Suprapubic skin (tissue), 4 donors: ENCODE measurements around the gene SLC38A9. TPM values are rescaled to one million over a fixed set of nuclear protein-coding genes. Genes with fewer than 3 reads are reported as not detected.

ENCODE experiments used
- DNase-seq, 2 donors: peaks; one replicate each; pipeline ENCODE4 v3.0.0-alpha.2; 2019; ENCODE audit warnings: low spot score in 2 of 2
- H3K27ac ChIP-seq: fragments of 200-600 bp; sonication (generic); one replicate; pipeline ENCODE4 v1.5.1; 2019
- H3K27me3 ChIP-seq: fragments of 200-600 bp; sonication (generic); one replicate; pipeline ENCODE4 v1.5.1; 2019
- H3K36me3 ChIP-seq: fragments of 200-600 bp; sonication (generic); one replicate; pipeline ENCODE4 v1.5.1; 2019
- H3K4me1 ChIP-seq: fragments of 200-600 bp; sonication (generic); one replicate; pipeline ENCODE4 v1.5.1; 2019
- H3K4me3 ChIP-seq: fragments of 200-600 bp; sonication (generic); one replicate; pipeline ENCODE4 v1.5.1; 2019; ENCODE audit warnings: mild to moderate bottlenecking
- H3K9me3 ChIP-seq: fragments of 200-600 bp; sonication (generic); one replicate; pipeline ENCODE4 v1.5.1; 2019
- EP300 ChIP-seq: sonication (generic); formaldehyde crosslinking; IDR thresholded peaks from one replicate; pipeline ENCODE4 v1.6.1; 2017; ENCODE audit warnings: antibody characterized with exemption
- POLR2A ChIP-seq, 2 donors: fragments of 450-650 bp; IDR thresholded peaks; one replicate each; pipeline ENCODE4 v1.6.1; 2017; ENCODE audit warnings: antibody characterized with exemption in 2 of 2, mild to moderate bottlenecking in 2 of 2, moderate library complexity in 2 of 2
- POLR2AphosphoS5 ChIP-seq, 3 donors: sonication (generic); formaldehyde crosslinking; IDR thresholded peaks; one replicate each; pipeline ENCODE4 v1.6.1; 2017; ENCODE audit warnings: antibody characterized with exemption in 3 of 3
- WGBS: methylation state at CpG from one replicate; pipeline ENCODE4 v1.1.5; 2018; 5-methylcytosine and 5-hydroxymethylcytosine counted together
- total RNA-seq, 4 donors: library from RNA; depleted of rRNA; stranded (reverse); fragments of >200 nt; gene quantifications; one replicate each; pipeline ENCODE4 v1.1.0, GENCODE V29; 2016
- TF ChIP-seq, protein P1 (sequence below), 2 donors: fragments of 200-600 bp in 1 of 2; fragments of 450-650 bp in 1 of 2; sonication (generic) in 1 of 2; IDR thresholded peaks; one replicate each; pipeline ENCODE4 v1.5.1; 2016 to 2019; ENCODE audit warnings: antibody characterized with exemption in 2 of 2, mild to moderate bottlenecking in 1 of 2, moderate library complexity in 1 of 2

The SLC38A9 gene
- total RNA-seq, 4 donors from 2014 or later = 13.9 to 52.6 (median 19.7) TPM

DNA sequence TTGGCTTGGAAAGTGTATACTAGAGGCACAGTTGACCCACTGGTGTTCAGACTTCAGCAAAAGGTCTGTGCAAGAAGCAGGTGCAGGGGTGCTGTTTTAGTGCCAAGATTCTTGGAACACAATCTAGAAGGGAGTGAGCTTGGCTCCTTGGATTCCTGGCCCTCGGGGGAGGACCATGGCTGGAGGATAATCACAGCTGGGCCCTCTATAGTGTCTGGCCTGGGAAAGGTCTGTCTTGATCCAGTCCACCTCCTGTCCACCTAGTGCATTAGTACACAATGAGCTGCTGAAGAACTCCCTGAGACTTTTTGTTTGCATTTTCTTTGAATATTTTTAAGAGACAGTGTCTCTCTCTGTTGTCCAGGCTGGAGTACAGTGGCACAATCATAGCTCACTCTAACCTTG, 126.9 kb downstream of the SLC38A9 start:
- Histone ChIP-seq H3K36me3 (no peaks in the 10 kb centered on the region), H3K27ac (no peak overlapping the region), H3K4me1 (no peaks in the 10 kb centered on the region), H3K9me3 (no peaks in the 10 kb centered on the region), H3K4me3 (no peak overlapping the region), H3K27me3 (no peaks in the 10 kb centered on the region)
- no CpG with 5 or more reads among the region's 1 CpG for WGBS
- no peak for DNase-seq
- TF ChIP-seq POLR2AphosphoS5 (IDR thresholded peaks at IDR 0.05) (no peak), POLR2A (IDR thresholded peaks at IDR 0.05) (no peak), EP300 (no peak)
- TF ChIP-seq, protein P1, sequence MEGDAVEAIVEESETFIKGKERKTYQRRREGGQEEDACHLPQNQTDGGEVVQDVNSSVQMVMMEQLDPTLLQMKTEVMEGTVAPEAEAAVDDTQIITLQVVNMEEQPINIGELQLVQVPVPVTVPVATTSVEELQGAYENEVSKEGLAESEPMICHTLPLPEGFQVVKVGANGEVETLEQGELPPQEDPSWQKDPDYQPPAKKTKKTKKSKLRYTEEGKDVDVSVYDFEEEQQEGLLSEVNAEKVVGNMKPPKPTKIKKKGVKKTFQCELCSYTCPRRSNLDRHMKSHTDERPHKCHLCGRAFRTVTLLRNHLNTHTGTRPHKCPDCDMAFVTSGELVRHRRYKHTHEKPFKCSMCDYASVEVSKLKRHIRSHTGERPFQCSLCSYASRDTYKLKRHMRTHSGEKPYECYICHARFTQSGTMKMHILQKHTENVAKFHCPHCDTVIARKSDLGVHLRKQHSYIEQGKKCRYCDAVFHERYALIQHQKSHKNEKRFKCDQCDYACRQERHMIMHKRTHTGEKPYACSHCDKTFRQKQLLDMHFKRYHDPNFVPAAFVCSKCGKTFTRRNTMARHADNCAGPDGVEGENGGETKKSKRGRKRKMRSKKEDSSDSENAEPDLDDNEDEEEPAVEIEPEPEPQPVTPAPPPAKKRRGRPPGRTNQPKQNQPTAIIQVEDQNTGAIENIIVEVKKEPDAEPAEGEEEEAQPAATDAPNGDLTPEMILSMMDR (IDR thresholded peaks at IDR 0.05) = no peak

DNA sequence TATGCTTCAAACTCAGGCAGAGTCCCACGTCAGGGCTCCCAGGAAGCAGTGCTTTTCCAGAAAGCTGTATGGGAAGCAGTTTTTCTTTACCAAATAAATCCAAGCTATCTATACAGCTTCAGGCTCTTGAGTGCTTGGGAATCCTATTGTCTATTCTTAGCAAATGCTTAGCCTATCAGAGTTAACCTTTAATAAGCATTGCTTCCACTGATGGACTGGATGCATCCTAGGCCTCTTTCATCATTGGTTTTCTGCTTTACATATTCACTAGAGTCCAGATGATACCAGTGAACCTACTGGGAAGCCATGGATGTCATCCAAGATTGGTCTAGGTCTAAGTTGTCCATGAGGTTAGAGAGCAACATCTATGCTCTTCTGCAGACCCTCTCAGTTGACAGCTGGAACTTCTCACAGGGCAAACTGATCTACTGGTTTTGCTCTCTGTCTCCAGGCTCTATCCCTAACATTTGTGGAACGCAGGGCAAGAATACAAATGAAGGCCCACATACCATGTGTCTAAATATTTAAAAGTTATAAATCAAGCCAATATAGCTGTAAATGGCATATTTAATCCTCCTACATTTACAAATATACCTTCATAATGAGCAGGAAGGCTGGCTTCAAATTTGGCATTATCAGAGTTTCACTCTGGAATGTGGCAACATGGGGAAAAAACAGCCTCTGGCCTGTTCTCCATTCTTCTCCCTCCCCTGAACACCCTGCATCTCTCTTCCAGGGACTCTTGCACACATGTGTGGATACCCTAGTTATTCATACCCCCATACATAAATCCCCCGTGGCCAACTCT, 127.5 kb downstream of the SLC38A9 start:
- TF ChIP-seq, protein P1 (IDR thresholded peaks at IDR 0.05) = no peak
- TF ChIP-seq POLR2AphosphoS5 (IDR thresholded peaks at IDR 0.05) (no peak), EP300 (no peak), POLR2A (IDR thresholded peaks at IDR 0.05) (no peak)
- no peak overlapping the region for H3K27ac ChIP-seq

DNA sequence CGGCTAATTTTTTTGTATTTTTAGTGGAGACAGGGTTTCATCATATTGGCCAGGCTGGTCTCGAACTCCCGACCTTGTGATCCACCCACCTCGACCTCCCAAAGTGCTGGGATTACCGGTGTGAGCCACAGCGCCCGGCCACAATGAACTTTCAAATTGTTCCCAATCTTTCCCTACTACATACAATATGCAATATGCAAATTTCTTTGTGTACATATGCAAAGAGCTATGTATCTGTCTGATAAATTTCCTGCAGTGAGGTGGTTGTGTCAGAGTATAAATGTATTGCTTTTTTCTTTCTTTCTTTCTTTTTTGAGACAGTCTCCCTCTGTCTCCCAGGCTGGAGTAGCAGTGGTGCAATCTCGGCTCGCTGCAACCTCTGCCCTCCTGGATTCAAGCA, 128.5 kb downstream of the SLC38A9 start:
- no peak for TF ChIP-seq POLR2AphosphoS5 (IDR thresholded peaks at IDR 0.05)
- TF ChIP-seq EP300 = no peak
- TF ChIP-seq, protein P1 (IDR thresholded peaks at IDR 0.05) = no peak
- no peak for TF ChIP-seq POLR2A (IDR thresholded peaks at IDR 0.05)
- no peak for DNase-seq
- no peaks in the 10 kb centered on the region for H3K27me3 ChIP-seq
- no peaks in the 10 kb centered on the region for H3K36me3 ChIP-seq
- no peak overlapping the region for H3K4me3 ChIP-seq
- H3K9me3 ChIP-seq = no peaks in the 10 kb centered on the region
- H3K4me1 ChIP-seq = no peaks in the 10 kb centered on the region
- no peak overlapping the region for H3K27ac ChIP-seq
- WGBS = 93% methylated on average over 9 of the region's 9 CpGs

More for the DNA sequence above, 127.5 kb downstream of the SLC38A9 start:
- 75% methylated on average over 3 of the region's 3 CpGs for WGBS
- no peak overlapping the region for H3K4me3 ChIP-seq
- H3K4me1 ChIP-seq = no peaks in the 10 kb centered on the region
- no peaks in the 10 kb centered on the region for H3K9me3 ChIP-seq
- no peak for DNase-seq
- H3K36me3 ChIP-seq = no peaks in the 10 kb centered on the region
- H3K27me3 ChIP-seq = no peaks in the 10 kb centered on the region

DNA sequence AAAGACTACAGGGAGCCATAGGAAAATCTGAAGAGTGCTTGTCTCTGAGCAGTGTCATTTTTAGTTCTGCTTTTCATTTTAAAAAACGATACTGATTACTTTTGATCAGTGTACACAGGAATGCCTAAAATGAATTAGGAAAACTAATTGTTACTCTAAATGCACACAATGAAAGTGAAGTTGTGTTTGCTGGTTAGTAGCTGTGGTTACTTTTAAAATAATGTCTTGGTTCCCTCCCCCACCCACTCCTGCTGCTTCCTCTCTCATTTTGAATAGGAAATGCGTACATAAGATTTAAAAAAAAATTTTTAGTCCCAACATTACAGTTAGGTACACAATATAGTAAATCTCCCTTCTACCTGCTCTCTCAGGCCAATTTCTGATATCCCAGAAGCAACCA, 129.9 kb downstream of the SLC38A9 start:
- TF ChIP-seq POLR2AphosphoS5 (IDR thresholded peaks at IDR 0.05) (no peak), EP300 (no peak), POLR2A (IDR thresholded peaks at IDR 0.05) (no peak)
- TF ChIP-seq, protein P1 (IDR thresholded peaks at IDR 0.05) = no peak
- Histone ChIP-seq H3K4me3 (no peak overlapping the region), H3K27ac (no peak overlapping the region), H3K27me3 (no peaks in the 10 kb centered on the region), H3K36me3 (no peaks in the 10 kb centered on the region), H3K9me3 (no peaks in the 10 kb centered on the region), H3K4me1 (peaks cover 4% of the 10 kb centered on the region)
- 51% methylated on average over 2 of the region's 2 CpGs for WGBS
- no peak for DNase-seq

DNA sequence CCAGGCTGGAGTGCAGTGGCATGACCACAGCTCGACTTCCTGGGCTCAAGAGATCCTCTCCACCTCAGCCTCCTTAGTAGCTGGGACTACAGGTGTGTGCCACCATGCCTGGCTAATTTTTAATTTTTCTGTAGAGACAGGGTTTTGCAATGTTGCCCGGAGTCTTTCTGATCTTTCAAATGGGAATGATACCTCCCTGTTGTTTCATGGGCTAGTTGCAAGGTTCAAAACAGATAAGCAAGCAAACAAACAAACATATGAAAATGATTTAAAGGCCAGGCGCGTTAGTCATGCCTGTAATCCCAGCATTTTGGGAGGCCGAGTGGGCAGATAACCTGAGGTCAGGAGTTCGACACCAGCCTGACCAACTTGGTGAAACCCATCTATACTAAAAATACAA, 132.1 kb downstream of the SLC38A9 start:
- 94% methylated on average over 6 of the region's 6 CpGs for WGBS
- peaks cover 13% of the 10 kb centered on the region for H3K4me1 ChIP-seq

More for the DNA sequence above, 132.1 kb downstream of the SLC38A9 start:
- H3K36me3 ChIP-seq = no peaks in the 10 kb centered on the region
- H3K27me3 ChIP-seq = no peaks in the 10 kb centered on the region
- no peak for DNase-seq
- H3K9me3 ChIP-seq = no peaks in the 10 kb centered on the region
- no peak overlapping the region for H3K4me3 ChIP-seq
- TF ChIP-seq, protein P1 (IDR thresholded peaks at IDR 0.05) = no peak
- TF ChIP-seq POLR2AphosphoS5 (IDR thresholded peaks at IDR 0.05) (no peak), EP300 (no peak), POLR2A (IDR thresholded peaks at IDR 0.05) (no peak)
- no peak overlapping the region for H3K27ac ChIP-seq
